ENCODE results near the gene SPATA1.

GRCh38 chr1:84573481-84573966 lies 67.3 kb downstream of the SPATA1 start:
- TF ChIP-seq CTCF (IDR thresholded peaks at IDR 0.05; ENCODE audit: low read depth, low read length) (no peak), MYC (IDR thresholded peaks at IDR 0.05; ENCODE audit: low read depth, low read length) (no peak), POLR2A (IDR thresholded peaks at IDR 0.05; ENCODE audit: extremely low read depth, insufficient read length) (no peak)

All from NB4 (cell line).